Left lung (tissue), 10 donors: Measurements from ENCODE around the gene ATP10A. TPM values are rescaled to one million over a fixed set of nuclear protein-coding genes. Genes with fewer than 3 reads are reported as not detected.
A peak's percentile ranks its signal among the peaks of the same experiment; 100 is the strongest.

Experiments
- ATAC-seq: fragments of 200-7000 bp; cut with Tn5 transposase; one replicate; pipeline ENCODE4 v1.9.1; 2020; ENCODE audit warnings: moderate library complexity
- DNase-seq, 4 donors: peaks; one replicate each; pipeline ENCODE4 v3.0.0-alpha.2; 2013 to 2020
- H3K27ac ChIP-seq, 2 donors: fragments of 200-600 bp; sonication (generic) in 1 of 2; one replicate each; pipeline versions ENCODE4 v1.5.0 to v1.8.0; 2020 to 2021
- H3K27me3 ChIP-seq, 2 donors: fragments of 200-600 bp; sonication (generic) in 1 of 2; one replicate each; pipeline versions ENCODE4 v1.5.0 to v1.8.0; 2020 to 2021
- H3K36me3 ChIP-seq, 2 donors: fragments of 200-600 bp; sonication (generic) in 1 of 2; one replicate each; pipeline versions ENCODE4 v1.5.0 to v1.8.0; 2020 to 2021
- H3K4me1 ChIP-seq, 2 donors: fragments of 200-600 bp; one replicate each; pipeline ENCODE4 v1.8.0; 2021
- H3K4me3 ChIP-seq, 2 donors: fragments of 200-600 bp; sonication (generic) in 1 of 2; one replicate each; pipeline versions ENCODE4 v1.5.0 to v1.8.0; 2020 to 2021; ENCODE audit warnings: mild to moderate bottlenecking in 1 of 2
- H3K9me3 ChIP-seq, 2 donors: fragments of 200-600 bp; sonication (generic) in 1 of 2; one replicate each; pipeline versions ENCODE4 v1.5.0 to v1.8.0; 2020 to 2021
- intact Hi-C, 2 donors: fragments of 100-400 bp; cut with DNase I; formaldehyde crosslinking; loops; one replicate each; pipeline versions ENCODE4 v1.11.2 to v1.14.2; 2022
- polyA plus RNA-seq, 6 donors: library from polyadenylated mRNA; unstranded; fragments of 120-200 nt; gene quantifications; one replicate each; pipeline ENCODE4 v1.2.1, GENCODE V29; 2013; ENCODE audit not compliant: insufficient read length in 6 of 6
- total RNA-seq, 2 donors: library from RNA; stranded (reverse); fragmentation: NEBNext Ultra II Directional; extraction: Animal tissue kit (Norgen Biotek cat#: 25700); gene quantifications; one replicate each; pipeline ENCODE4 v1.2.1, GENCODE V29; 2021
- TF ChIP-seq, protein P1 (sequence below), 2 donors: fragments of 200-600 bp; sonication (generic) in 1 of 2; IDR thresholded peaks; one replicate each; pipeline versions ENCODE4 v1.5.0 to v1.8.0; 2021; ENCODE audit warnings: antibody characterized with exemption in 2 of 2
- donor health status: DM: no; HTN: yes; CAD: no.
- donor health status: DM: no; HTN: no; CAD: no.

Gene ATP10A
- total and polyA plus RNA-seq, 8 donors, result 0.70 to 46.1 (median 0.87) TPM

GRCh38 chr15:25695875-25696760 lies 167.0 kb downstream of the ATP10A start:
- Histone ChIP-seq H3K36me3 (peaks cover 0 to 27% of the 10 kb centered on the region in 2 donors), H3K27me3 (no peaks in the 10 kb centered on the region), H3K9me3 (no peaks in the 10 kb centered on the region), H3K4me1 (no peaks in the 10 kb centered on the region), H3K4me3 (no peak overlapping the region), H3K27ac (no peak overlapping the region)
- intact Hi-C loops, result no loop called here
- TF ChIP-seq, protein P1, sequence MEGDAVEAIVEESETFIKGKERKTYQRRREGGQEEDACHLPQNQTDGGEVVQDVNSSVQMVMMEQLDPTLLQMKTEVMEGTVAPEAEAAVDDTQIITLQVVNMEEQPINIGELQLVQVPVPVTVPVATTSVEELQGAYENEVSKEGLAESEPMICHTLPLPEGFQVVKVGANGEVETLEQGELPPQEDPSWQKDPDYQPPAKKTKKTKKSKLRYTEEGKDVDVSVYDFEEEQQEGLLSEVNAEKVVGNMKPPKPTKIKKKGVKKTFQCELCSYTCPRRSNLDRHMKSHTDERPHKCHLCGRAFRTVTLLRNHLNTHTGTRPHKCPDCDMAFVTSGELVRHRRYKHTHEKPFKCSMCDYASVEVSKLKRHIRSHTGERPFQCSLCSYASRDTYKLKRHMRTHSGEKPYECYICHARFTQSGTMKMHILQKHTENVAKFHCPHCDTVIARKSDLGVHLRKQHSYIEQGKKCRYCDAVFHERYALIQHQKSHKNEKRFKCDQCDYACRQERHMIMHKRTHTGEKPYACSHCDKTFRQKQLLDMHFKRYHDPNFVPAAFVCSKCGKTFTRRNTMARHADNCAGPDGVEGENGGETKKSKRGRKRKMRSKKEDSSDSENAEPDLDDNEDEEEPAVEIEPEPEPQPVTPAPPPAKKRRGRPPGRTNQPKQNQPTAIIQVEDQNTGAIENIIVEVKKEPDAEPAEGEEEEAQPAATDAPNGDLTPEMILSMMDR (IDR thresholded peaks at IDR 0.05), result no peak
- DNase-seq, result no peak
- no peak for ATAC-seq

GRCh38 chr15:25694823-25695312 lies 168.3 kb downstream of the ATP10A start:
- intact Hi-C loops, result no loop called here
- TF ChIP-seq, protein P1 (IDR thresholded peaks at IDR 0.05), result no peak
- Histone ChIP-seq H3K36me3 (peaks cover 0 to 27% of the 10 kb centered on the region in 2 donors), H3K4me1 (no peaks in the 10 kb centered on the region), H3K27me3 (no peaks in the 10 kb centered on the region), H3K9me3 (no peaks in the 10 kb centered on the region), H3K27ac (no peak overlapping the region), H3K4me3 (no peak overlapping the region)
- no peak for DNase-seq
- ATAC-seq, result no peak

DNA sequence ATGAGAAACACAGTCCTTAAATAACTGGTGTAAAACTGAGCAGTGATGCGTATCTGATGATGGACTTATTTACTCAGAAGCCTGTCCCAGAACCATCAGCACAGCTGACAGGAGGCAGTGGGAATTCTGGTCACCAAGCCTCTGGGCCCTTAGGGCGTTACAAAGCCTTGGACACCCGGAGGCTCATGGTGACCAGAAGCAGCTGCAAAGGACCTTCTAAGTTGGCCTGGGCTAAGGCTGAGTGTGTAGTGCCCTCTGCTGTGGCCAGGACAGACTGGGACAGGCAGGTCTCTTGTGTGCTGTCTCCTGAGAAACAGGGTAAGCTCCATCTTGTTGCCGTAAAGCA lies 168.9 kb downstream of the ATP10A start:
- H3K4me3 ChIP-seq, result no peak overlapping the region
- TF ChIP-seq, protein P1 (IDR thresholded peaks at IDR 0.05), result no peak
- no peaks in the 10 kb centered on the region for H3K27me3 ChIP-seq
- no peaks in the 10 kb centered on the region for H3K9me3 ChIP-seq
- peaks cover 0 to 27% of the 10 kb centered on the region in 2 donors for H3K36me3 ChIP-seq
- H3K4me1 ChIP-seq, result no peaks in the 10 kb centered on the region
- no peak for ATAC-seq
- DNase-seq, result no peak
- intact Hi-C loops, result no loop called here
- no peak overlapping the region for H3K27ac ChIP-seq

DNA sequence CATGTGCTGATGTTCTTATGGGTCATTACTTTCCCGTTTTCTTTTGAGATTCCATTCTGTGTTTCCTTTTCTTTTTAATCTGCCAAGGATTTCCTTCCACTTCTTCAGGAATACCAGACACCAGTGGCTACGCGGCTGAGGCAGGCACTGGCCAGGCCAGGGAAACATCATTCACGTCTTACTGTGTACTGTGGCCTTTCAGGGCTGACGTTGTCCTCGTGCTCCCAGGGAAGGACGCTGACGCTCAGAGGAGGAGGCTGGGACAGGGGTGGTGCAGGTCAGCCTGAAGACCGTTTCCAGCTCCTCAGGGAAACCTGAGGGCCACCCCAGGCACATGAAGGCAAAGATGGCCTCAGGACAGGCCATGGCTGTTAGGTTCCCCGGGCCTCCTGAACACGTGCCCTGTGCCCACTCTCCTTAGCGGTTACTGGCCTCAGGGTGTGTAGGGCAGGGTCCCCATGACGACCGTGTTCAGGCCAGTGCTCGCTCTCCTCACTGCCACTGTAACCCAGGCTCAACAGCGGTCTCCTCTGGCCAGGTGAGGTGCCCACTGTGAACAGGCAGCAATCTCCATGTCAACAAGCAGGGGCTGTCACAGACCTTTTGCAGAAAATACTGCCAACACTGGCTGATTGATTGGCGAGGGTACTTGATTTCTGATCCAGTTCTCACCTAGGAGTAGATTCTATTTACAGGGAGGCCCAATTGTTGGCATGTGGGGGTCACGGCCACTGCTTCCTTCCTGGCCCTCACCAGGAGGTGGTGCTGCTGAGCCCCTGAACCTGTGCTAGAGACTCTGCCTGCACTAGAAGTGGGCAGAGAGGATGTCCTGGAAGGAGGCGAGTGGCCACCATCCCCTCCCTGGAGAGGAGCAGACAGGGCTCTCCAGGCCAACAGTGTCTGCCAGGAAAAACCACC lies 169.5 kb downstream of the ATP10A start:
- no peaks in the 10 kb centered on the region for H3K4me1 ChIP-seq
- DNase-seq, result no peak
- no peak overlapping the region for H3K4me3 ChIP-seq
- no peaks in the 10 kb centered on the region for H3K27me3 ChIP-seq
- H3K9me3 ChIP-seq, result no peaks in the 10 kb centered on the region
- peak; percentile 55 for ATAC-seq
- H3K27ac ChIP-seq, result no peak overlapping the region
- peaks cover 0 to 26% of the 10 kb centered on the region in 2 donors for H3K36me3 ChIP-seq
- intact Hi-C loops, result no loop called here
- TF ChIP-seq, protein P1 (IDR thresholded peaks at IDR 0.05), result peak; percentile 44 to 46
